PC-9 (cell line): Measurements from ENCODE around the gene SFSWAP.

ENCODE experiments used
- EZH2 ChIP-seq: fragments of 200-600 bp; sonication (generic); IDR thresholded peaks from 2 replicates; pipeline ENCODE4 v1.8.0; 2017; ENCODE audit warnings: antibody characterized with exemption, low read depth
- TF ChIP-seq, protein P1 (sequence below): fragments of 200-600 bp; sonication (generic); conservative IDR thresholded peaks from 2 replicates; pipeline ENCODE4 v1.6.1; 2017; ENCODE audit warnings: mixed run types, antibody characterized with exemption, mild to moderate bottlenecking, moderate library complexity

DNA sequence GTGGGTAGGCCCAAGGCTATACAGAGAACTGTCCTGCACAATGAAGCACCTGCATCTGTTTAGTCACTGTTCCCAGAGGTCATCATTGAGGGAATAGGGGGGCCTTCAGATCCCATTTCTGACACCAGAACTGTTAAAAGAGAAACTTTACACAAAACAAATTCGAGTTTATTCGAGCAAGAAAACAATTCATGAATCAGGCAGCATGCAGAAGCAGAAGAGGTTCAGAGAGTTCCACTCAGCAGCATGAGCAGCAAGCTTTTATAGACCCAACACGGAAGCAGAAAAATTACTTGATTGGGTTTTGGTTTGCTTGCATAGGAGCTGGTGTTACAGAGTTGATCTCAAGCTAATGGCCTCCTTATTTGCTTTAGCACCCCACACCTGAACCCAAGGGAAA lies 1.7 kb upstream of the SFSWAP start:
- TF ChIP-seq, protein P1, sequence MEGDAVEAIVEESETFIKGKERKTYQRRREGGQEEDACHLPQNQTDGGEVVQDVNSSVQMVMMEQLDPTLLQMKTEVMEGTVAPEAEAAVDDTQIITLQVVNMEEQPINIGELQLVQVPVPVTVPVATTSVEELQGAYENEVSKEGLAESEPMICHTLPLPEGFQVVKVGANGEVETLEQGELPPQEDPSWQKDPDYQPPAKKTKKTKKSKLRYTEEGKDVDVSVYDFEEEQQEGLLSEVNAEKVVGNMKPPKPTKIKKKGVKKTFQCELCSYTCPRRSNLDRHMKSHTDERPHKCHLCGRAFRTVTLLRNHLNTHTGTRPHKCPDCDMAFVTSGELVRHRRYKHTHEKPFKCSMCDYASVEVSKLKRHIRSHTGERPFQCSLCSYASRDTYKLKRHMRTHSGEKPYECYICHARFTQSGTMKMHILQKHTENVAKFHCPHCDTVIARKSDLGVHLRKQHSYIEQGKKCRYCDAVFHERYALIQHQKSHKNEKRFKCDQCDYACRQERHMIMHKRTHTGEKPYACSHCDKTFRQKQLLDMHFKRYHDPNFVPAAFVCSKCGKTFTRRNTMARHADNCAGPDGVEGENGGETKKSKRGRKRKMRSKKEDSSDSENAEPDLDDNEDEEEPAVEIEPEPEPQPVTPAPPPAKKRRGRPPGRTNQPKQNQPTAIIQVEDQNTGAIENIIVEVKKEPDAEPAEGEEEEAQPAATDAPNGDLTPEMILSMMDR, result no peak
- no peak for TF ChIP-seq EZH2
